Neural progenitor cell (in vitro differentiated cells): ENCODE measurements around the gene ANK3.

Source experiments
- EZH2 ChIP-seq: fragments of 200-600 bp; sonication (generic); IDR thresholded peaks from 2 replicates; pipeline ENCODE4 v1.6.1; 2017; ENCODE audit warnings: antibody characterized with exemption, mild to moderate bottlenecking, moderate library complexity
- EZH2phosphoT487 ChIP-seq: fragments of 200-600 bp; sonication (generic); IDR thresholded peaks from 2 replicates; pipeline ENCODE4 v1.6.1; 2017; ENCODE audit warnings: antibody characterized with exemption
- TF ChIP-seq, protein P1 (sequence below): fragments of 200-600 bp; sonication (generic); IDR thresholded peaks from 2 replicates; pipeline ENCODE4 v1.5.1; 2017; ENCODE audit warnings: antibody characterized with exemption, mild to moderate bottlenecking

DNA sequence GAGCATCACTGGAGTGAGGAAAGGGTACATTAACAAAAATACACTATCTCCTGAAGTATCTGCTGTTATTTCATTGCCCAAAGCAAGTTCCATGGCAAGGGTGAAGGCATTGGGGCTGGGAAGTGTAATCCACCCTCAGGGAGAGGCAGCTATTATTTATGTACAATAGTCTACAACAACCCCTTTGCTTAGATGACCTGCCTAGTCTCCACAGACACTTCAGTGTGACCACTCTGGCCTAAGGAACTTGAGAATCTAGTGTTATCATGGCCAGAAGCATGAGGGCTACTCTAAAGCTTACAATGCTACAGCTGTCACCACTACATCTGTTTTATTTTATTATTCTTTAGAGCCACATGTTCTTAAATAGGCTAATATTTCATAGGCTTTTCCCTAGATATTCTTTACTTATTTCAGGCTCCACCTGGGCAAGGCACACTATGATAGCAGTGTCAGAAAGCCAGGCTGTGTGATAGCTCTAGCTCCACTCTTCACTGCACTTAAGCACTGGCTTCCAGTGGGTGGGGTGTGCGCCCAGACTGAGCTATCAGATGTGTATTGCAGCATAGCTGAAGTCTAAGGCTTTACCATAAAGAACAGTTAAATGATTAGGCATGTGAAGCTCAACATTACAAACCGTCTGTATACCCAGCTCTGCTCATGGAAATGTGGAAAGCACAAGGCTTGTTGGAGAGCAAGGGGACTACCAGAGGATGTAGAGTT, 366.4 kb downstream of the ANK3 start:
- TF ChIP-seq, protein P1, sequence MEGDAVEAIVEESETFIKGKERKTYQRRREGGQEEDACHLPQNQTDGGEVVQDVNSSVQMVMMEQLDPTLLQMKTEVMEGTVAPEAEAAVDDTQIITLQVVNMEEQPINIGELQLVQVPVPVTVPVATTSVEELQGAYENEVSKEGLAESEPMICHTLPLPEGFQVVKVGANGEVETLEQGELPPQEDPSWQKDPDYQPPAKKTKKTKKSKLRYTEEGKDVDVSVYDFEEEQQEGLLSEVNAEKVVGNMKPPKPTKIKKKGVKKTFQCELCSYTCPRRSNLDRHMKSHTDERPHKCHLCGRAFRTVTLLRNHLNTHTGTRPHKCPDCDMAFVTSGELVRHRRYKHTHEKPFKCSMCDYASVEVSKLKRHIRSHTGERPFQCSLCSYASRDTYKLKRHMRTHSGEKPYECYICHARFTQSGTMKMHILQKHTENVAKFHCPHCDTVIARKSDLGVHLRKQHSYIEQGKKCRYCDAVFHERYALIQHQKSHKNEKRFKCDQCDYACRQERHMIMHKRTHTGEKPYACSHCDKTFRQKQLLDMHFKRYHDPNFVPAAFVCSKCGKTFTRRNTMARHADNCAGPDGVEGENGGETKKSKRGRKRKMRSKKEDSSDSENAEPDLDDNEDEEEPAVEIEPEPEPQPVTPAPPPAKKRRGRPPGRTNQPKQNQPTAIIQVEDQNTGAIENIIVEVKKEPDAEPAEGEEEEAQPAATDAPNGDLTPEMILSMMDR: no peak
- TF ChIP-seq EZH2 (no peak), EZH2phosphoT487 (no peak)
